Fibroblast of villous mesenchyme (primary cell): ENCODE measurements around the gene TMEM40. TPM values are rescaled to one million over a fixed set of nuclear protein-coding genes. Genes with fewer than 3 reads are reported as not detected.

Experiments
- DNase-seq: peaks from one replicate; pipeline ENCODE4 v3.0.0-alpha.2; 2010; ENCODE audit warnings: low read depth
- H3K4me3 ChIP-seq: 2 replicates; pipeline ENCODE4 v1.5.1; 2011; ENCODE audit warnings: low read depth, mild to moderate bottlenecking, low read length
- total RNA-seq: library from RNA; depleted of rRNA; stranded (reverse); fragments of >200 nt; gene quantifications from 2 replicates; pipeline ENCODE4 v1.2.3, GENCODE V29; 2012
- TF ChIP-seq, protein P1 (sequence below): IDR thresholded peaks from 2 replicates; pipeline ENCODE4 v1.5.1; 2012; ENCODE audit warnings: low read depth, mild to moderate bottlenecking, low read length; ENCODE audit not compliant: insufficient read depth

The TMEM40 gene
- total RNA-seq, 1 donor: under 0.01 TPM

DNA sequence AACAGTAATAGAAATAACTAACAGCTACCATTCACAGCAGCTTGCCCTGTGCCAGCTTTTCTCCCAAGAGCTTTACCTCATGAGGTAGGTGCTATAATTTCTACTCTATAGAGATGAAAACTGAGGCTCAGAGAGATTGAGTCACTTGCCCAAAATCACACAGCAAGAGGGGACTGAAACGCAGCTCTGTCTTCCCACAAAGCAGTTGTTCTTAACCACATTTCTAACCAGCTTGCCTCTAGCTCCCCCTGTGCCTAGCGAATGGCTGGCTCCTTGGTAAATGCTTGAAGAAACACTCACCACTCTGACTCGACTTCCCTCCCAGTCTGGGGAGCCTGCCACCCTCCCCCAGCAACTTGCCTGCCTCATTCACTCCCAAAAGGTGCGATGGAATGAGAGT lies 15.6 kb upstream of the TMEM40 start:
- TF ChIP-seq, protein P1, sequence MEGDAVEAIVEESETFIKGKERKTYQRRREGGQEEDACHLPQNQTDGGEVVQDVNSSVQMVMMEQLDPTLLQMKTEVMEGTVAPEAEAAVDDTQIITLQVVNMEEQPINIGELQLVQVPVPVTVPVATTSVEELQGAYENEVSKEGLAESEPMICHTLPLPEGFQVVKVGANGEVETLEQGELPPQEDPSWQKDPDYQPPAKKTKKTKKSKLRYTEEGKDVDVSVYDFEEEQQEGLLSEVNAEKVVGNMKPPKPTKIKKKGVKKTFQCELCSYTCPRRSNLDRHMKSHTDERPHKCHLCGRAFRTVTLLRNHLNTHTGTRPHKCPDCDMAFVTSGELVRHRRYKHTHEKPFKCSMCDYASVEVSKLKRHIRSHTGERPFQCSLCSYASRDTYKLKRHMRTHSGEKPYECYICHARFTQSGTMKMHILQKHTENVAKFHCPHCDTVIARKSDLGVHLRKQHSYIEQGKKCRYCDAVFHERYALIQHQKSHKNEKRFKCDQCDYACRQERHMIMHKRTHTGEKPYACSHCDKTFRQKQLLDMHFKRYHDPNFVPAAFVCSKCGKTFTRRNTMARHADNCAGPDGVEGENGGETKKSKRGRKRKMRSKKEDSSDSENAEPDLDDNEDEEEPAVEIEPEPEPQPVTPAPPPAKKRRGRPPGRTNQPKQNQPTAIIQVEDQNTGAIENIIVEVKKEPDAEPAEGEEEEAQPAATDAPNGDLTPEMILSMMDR: no peak
- no peak for DNase-seq
- no peak overlapping the region for H3K4me3 ChIP-seq

DNA sequence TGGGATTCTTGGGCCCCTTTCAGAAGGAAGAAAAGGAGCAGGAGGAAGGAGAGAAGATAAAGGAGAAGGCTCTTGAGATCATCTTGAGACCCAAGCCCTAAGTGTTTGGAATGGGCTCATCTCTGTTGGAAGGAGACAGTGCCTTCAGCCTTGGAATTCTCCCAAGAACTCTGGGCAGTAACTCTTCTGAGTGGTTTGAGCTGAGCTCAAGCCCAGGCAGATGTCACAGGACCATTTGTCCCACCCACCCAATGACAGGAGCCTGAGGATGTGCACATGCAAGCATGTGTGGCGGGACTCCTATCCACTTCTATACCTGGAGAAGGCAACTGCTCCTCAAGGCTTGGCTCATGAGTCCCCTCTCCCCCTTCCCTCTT lies 14.6 kb upstream of the TMEM40 start:
- H3K4me3 ChIP-seq: no peak overlapping the region
- TF ChIP-seq, protein P1: no peak
- DNase-seq: no peak

DNA sequence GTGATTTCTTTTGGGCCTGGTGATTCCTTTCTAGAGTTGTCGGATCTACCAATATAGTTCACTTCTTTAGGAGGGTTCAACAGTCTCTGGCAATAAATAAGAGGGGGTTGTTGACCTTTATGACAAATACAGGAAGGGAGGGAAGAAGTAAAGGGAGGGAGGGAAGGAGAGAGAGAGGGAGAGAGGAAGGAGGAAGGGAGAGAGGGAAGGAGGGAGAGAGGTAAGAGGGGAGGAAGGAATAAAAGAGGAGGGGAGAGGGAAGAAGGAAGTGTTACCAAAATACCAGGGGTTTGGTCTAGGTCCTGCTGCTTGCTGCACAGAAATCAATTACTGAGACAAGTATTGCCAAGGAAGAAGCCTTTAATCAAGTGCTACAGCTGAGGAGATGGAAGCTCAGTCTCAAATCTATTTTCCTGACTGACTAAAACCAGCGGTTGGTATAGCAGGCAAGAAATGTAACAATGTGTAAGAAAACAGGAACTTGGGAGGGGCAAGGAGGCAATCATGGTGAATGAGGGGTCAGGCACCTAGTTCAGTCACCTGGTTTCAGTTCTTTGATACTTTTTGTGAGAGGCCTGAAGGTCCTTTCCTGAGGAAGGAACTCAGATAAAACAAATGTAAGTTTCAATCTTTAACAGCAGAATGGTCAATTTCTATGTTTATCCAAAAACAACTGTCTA lies 14.1 kb upstream of the TMEM40 start:
- TF ChIP-seq, protein P1: no peak
- no peak for DNase-seq
- H3K4me3 ChIP-seq: no peak overlapping the region

DNA sequence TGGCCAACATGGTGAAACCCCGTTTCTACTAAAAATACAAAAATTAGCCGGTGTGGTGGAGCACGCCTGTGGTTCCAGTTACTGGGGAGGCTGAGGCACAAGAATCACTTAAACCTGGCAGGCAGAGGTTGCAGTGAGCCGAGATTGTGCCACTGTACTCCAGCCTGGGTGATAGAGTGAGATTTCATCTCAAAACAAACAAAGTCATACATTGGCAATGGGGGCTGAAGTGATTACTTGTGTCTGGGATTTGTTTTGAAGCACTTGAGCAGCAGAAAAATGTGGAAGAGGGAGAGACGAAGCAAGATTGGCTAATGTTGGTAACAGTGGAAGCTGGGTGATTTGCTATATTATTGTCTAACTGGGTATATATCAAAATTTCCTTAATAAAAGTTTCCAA lies 13.4 kb upstream of the TMEM40 start:
- TF ChIP-seq, protein P1: no peak
- no peak for DNase-seq
- no peak overlapping the region for H3K4me3 ChIP-seq

DNA sequence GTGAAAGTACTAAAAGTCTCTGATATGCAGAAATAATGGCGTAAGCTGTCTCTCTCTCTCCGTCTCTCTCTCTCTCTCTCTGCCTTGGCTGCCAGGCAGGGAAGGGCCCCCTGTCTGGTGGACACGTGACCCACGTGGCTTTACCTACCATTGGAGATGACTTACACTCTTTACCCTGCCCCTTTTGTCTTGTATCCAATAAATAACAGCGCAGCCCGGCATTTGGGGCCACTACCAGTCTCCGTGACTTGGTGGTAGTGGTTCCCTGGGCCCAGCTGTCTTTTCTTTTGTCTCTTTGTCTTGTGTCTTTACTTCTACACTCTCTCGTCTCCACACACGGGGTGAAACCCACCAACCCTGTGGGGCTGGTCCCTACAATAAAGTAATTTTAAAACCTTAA lies 12.2 kb upstream of the TMEM40 start:
- TF ChIP-seq, protein P1: no peak
- H3K4me3 ChIP-seq: no peak overlapping the region
- DNase-seq: no peak

DNA sequence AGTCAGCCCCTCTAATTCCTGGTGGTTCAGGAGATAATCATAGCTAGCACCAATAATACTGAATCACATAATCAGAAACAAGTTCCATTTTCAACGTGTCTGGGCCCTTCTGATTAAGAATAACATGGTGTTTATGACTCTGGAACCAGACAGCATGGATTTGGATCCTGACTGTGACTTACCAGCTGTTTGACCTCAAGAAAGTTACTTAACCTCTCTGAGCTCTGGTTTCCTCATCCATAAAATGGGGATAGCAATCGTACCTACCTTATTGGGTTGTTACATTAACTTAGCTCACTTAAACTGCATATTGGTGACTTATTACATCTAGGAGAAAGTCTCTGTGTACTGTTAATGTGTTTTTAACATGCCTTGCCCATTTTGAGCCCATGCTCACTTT lies 10.7 kb upstream of the TMEM40 start:
- TF ChIP-seq, protein P1: no peak
- DNase-seq: no peak
- no peak overlapping the region for H3K4me3 ChIP-seq
